ENCODE data around the gene SPG21. TPM values are rescaled to one million over a fixed set of nuclear protein-coding genes. Genes with fewer than 3 reads are reported as not detected.

SPG21 gene
- total and polyA plus RNA-seq, 2 of the 13 experiments (the other 11 are each of a cell fraction or from before 2014, with no cell fraction given) = 36.7 to 42.4 TPM

- no peak for TF ChIP-seq ZBTB26 (CRISPR knock-in tag; IDR thresholded peaks at IDR 0.05; ENCODE audit: borderline replicate concordance)
- TF ChIP-seq CC2D1A (CRISPR knock-in tag; IDR thresholded peaks at IDR 0.05) = no peak
- no peak for TF ChIP-seq ZNF878 (CRISPR knock-in tag; IDR thresholded peaks at IDR 0.05)
- TF ChIP-seq HNF1A (IDR thresholded peaks at IDR 0.05; ENCODE audit: low read depth) = no peak
- TF ChIP-seq HNF1A (CRISPR knock-in tag; IDR thresholded peaks at IDR 0.05; ENCODE audit: borderline replicate concordance) = no peak
- no peak for TF ChIP-seq ZNF780A (CRISPR knock-in tag; IDR thresholded peaks at IDR 0.05)
- no peak for TF ChIP-seq DRAP1 (CRISPR knock-in tag; IDR thresholded peaks at IDR 0.05)
- no peak for TF ChIP-seq ZFP36L1 (CRISPR knock-in tag; IDR thresholded peaks at IDR 0.05)
- TF ChIP-seq POLR2A (IDR thresholded peaks at IDR 0.05; ENCODE audit: insufficient read depth in 1 of 2, low read depth in 2 of 2, low read length in 2 of 2) = no peak
- TF ChIP-seq ARHGAP35 (CRISPR knock-in tag; IDR thresholded peaks at IDR 0.05; ENCODE audit: borderline replicate concordance) = no peak
- no peak for TF ChIP-seq FUBP1 (CRISPR knock-in tag; IDR thresholded peaks at IDR 0.05; ENCODE audit: borderline replicate concordance)
- no peak for TF ChIP-seq PRDM10 (CRISPR knock-in tag; IDR thresholded peaks at IDR 0.05; ENCODE audit: low read depth)
- no peak for TF ChIP-seq ZNF547 (CRISPR knock-in tag; IDR thresholded peaks at IDR 0.05)
- no peak for TF ChIP-seq GPN1 (CRISPR knock-in tag; IDR thresholded peaks at IDR 0.05; ENCODE audit: borderline replicate concordance)
- no peak for TF ChIP-seq SRSF1 (optimal IDR thresholded peaks at IDR 0.05; ENCODE audit: low read depth, low read length)
- TF ChIP-seq MEIS1 (CRISPR knock-in tag; IDR thresholded peaks at IDR 0.05; ENCODE audit: borderline replicate concordance) = no peak
- no peak for TF ChIP-seq GTF2F1 (IDR thresholded peaks at IDR 0.05; ENCODE audit: low read length)
- TF ChIP-seq FOSL2 (CRISPR knock-in tag; IDR thresholded peaks at IDR 0.05) = peak; percentile 98
These were observed 51.5 kb downstream of the SPG21 start (continued) for GRCh38 chr15:64938192-64938591.
